ENCODE data around the gene ATXN2. TPM values are rescaled to one million over a fixed set of nuclear protein-coding genes. Genes with fewer than 3 reads are reported as not detected.

Gene ATXN2
- total RNA-seq, 1 experiment from 2014 or later: 56.3 TPM

DNA sequence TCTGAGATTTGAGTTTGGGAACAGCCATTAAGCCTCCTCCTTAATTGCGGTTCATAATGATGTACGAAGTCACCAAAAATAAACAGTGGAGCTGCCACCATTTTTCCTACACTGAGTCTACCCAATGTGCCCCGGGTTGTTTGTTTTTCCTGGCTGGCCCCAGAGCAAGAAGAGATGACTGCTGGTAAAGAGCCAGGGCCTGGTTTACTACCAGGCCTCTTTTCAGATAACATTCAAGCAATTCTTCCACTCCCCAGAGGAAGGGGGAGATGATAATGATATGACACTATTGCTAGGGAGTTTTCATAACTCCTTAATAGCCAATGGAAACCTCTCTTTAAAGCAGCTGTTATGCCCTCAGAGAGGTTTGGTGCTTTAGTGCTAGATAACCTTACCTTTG lies 44.3 kb upstream of the ATXN2 start (continued):
- TF ChIP-seq FOXP4 (CRISPR knock-in tag; IDR thresholded peaks at IDR 0.05) (no peak), MXD4 (CRISPR knock-in tag; IDR thresholded peaks at IDR 0.05; ENCODE audit: borderline replicate concordance) (no peak), CREM (CRISPR knock-in tag; IDR thresholded peaks at IDR 0.05) (no peak), ZNF423 (CRISPR knock-in tag; IDR thresholded peaks at IDR 0.05) (no peak), ATF1 (CRISPR knock-in tag; IDR thresholded peaks at IDR 0.05) (no peak), KAT7 (CRISPR knock-in tag; IDR thresholded peaks at IDR 0.05; ENCODE audit: borderline replicate concordance) (no peak), TP53 (CRISPR knock-in tag; IDR thresholded peaks at IDR 0.05) (no peak), ESRRA (CRISPR knock-in tag; IDR thresholded peaks at IDR 0.05; ENCODE audit: borderline replicate concordance) (no peak), ZNF317 (CRISPR knock-in tag; IDR thresholded peaks at IDR 0.05; ENCODE audit: borderline replicate concordance, low read depth) (no peak), SOX15 (CRISPR knock-in tag; IDR thresholded peaks at IDR 0.05) (no peak)

DNA sequence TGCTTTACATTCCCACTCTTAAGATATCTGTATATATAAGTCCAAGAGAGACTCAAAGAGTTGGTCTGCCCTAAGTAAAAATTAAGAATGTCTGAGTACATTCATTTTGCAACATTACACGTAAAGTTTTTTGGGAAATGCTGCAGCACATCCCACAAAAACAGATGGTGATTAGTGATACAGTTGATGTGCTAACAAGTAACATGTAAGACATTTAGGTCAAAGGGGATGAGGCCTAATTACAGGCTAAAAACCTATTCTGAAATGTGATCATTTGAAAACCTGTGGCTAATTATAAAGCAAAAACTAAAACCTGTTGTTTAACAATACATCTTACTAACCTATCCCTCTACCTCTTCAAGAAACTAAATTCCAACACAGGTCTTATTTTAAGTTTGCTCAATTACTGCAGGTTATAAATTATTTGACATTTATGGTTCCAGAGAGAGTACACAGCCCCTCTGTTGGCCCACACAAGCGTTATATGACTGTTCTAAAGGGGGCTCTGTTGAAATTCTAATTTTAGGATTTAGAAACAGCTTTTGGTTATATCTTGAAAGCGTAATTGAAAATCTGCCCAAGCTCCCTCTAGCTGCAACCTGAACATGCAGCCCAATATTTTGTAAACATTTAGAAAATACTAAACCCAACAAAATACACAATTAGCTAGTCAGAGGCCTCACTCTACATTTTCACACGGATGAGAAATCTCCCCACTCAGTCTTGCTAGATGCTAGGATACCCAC lies 43.7 kb upstream of the ATXN2 start:
- H3K27ac Mint-ChIP-seq: no peak overlapping the region; the same call in 1 of the 2 replicates
- POLR2A ChIA-PET: no interaction called here
- ATAC-seq: no peak
- TF ChIP-seq TP53 (CRISPR knock-in tag; IDR thresholded peaks at IDR 0.05): no peak
- TF ChIP-seq ATF1 (CRISPR knock-in tag; IDR thresholded peaks at IDR 0.05): no peak
- no peak for TF ChIP-seq NR1H2 (CRISPR knock-in tag; IDR thresholded peaks at IDR 0.05)
- TF ChIP-seq GABPB1 (CRISPR knock-in tag; IDR thresholded peaks at IDR 0.05): no peak
- no peak for TF ChIP-seq NR2C2 (CRISPR knock-in tag; IDR thresholded peaks at IDR 0.05)
- TF ChIP-seq NFE2L1 (CRISPR knock-in tag; IDR thresholded peaks at IDR 0.05): no peak
- TF ChIP-seq IRF1 (CRISPR knock-in tag; IDR thresholded peaks at IDR 0.05): no peak
- TF ChIP-seq, protein P1, sequence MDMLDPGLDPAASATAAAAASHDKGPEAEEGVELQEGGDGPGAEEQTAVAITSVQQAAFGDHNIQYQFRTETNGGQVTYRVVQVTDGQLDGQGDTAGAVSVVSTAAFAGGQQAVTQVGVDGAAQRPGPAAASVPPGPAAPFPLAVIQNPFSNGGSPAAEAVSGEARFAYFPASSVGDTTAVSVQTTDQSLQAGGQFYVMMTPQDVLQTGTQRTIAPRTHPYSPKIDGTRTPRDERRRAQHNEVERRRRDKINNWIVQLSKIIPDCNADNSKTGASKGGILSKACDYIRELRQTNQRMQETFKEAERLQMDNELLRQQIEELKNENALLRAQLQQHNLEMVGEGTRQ (CRISPR knock-in tag; IDR thresholded peaks at IDR 0.05): no peak
- TF ChIP-seq NR3C1 (CRISPR knock-in tag; conservative IDR thresholded peaks at IDR 0.05; ENCODE audit: low read depth): no peak
- no peak for TF ChIP-seq CTCF (IDR thresholded peaks at IDR 0.05)
- TF ChIP-seq E2F1 (CRISPR knock-in tag; IDR thresholded peaks at IDR 0.05): no peak
- TF ChIP-seq ZNF671 (CRISPR knock-in tag; IDR thresholded peaks at IDR 0.05): no peak
- no peak for TF ChIP-seq E2F4 (CRISPR knock-in tag; IDR thresholded peaks at IDR 0.05; ENCODE audit: borderline replicate concordance, low read depth)
- TF ChIP-seq SMAD3 (CRISPR knock-in tag; IDR thresholded peaks at IDR 0.05; ENCODE audit: borderline replicate concordance): no peak
- TF ChIP-seq GRHL2 (CRISPR knock-in tag; IDR thresholded peaks at IDR 0.05; ENCODE audit: insufficient replicate concordance, severe bottlenecking): no peak
- no peak for TF ChIP-seq KAT7 (CRISPR knock-in tag; IDR thresholded peaks at IDR 0.05; ENCODE audit: borderline replicate concordance)
- TF ChIP-seq, protein P2, sequence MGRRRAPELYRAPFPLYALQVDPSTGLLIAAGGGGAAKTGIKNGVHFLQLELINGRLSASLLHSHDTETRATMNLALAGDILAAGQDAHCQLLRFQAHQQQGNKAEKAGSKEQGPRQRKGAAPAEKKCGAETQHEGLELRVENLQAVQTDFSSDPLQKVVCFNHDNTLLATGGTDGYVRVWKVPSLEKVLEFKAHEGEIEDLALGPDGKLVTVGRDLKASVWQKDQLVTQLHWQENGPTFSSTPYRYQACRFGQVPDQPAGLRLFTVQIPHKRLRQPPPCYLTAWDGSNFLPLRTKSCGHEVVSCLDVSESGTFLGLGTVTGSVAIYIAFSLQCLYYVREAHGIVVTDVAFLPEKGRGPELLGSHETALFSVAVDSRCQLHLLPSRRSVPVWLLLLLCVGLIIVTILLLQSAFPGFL (CRISPR knock-in tag; IDR thresholded peaks at IDR 0.05; ENCODE audit: borderline replicate concordance): no peak
- no peak for TF ChIP-seq ZNF121 (CRISPR knock-in tag; IDR thresholded peaks at IDR 0.05)
- no peak for TF ChIP-seq CREB1 (CRISPR knock-in tag; IDR thresholded peaks at IDR 0.05)
- DNase-seq (ENCODE audit: low spot score): no peak
- CTCF ChIA-PET: no interaction called here
- no peaks in the 10 kb centered on the region for H3K27me3 Mint-ChIP-seq (ENCODE audit: low read depth)
- no peak overlapping the region for H3K4me3 Mint-ChIP-seq
- H3K4me1 Mint-ChIP-seq: no peaks in the 10 kb centered on the region
- H3K9me3 Mint-ChIP-seq: no peaks in the 10 kb centered on the region
- peaks cover 42% of the 10 kb centered on the region for H3K36me3 Mint-ChIP-seq

Measured in WTC11 (cell line).